Endothelial cell (in vitro differentiated cells): ENCODE measurements around the gene ZNF823. TPM values are rescaled to one million over a fixed set of nuclear protein-coding genes. Genes with fewer than 3 reads are reported as not detected.

Source experiments
- DNase-seq: peaks from one replicate; pipeline ENCODE4 v3.0.0; 2021; ENCODE audit warnings: low spot score
- H3K27ac Mint-ChIP-seq: one replicate; pipeline ENCODE4 v1.8.0; 2021; ENCODE audit warnings: mixed read lengths, inconsistent platforms; ENCODE audit not compliant: unreplicated experiment
- H3K27me3 Mint-ChIP-seq: one replicate; pipeline ENCODE4 v1.8.0; 2021; ENCODE audit warnings: mild to moderate bottlenecking, moderate library complexity, mixed read lengths, inconsistent platforms; ENCODE audit not compliant: unreplicated experiment
- H3K36me3 Mint-ChIP-seq: one replicate; pipeline ENCODE4 v1.8.0; 2021; ENCODE audit warnings: mild to moderate bottlenecking, low read depth, mixed read lengths, inconsistent platforms; ENCODE audit not compliant: unreplicated experiment
- H3K4me1 Mint-ChIP-seq: one replicate; pipeline ENCODE4 v1.8.0; 2021; ENCODE audit warnings: mild to moderate bottlenecking, mixed read lengths, inconsistent platforms; ENCODE audit not compliant: unreplicated experiment
- H3K4me3 Mint-ChIP-seq: one replicate; pipeline ENCODE4 v1.8.0; 2021; ENCODE audit warnings: mild to moderate bottlenecking, mixed read lengths, inconsistent platforms; ENCODE audit not compliant: unreplicated experiment
- H3K9me3 Mint-ChIP-seq: one replicate; pipeline ENCODE4 v1.8.0; 2021; ENCODE audit warnings: mixed read lengths, inconsistent platforms; ENCODE audit not compliant: unreplicated experiment
- long read RNA-seq: library from polyadenylated mRNA; unstranded; transcript quantifications from one replicate; pipeline ENCODE4 v2.0.0, GENCODE V29; 2020; ENCODE audit not compliant: unreplicated experiment
- total RNA-seq: library from RNA; stranded (reverse); fragmentation: NEBNext Ultra II Directional; extraction: Animal tissue kit (Norgen Biotek cat#: 25700); gene quantifications from one replicate; pipeline ENCODE4 v1.2.1, GENCODE V29; 2021; ENCODE audit not compliant: unreplicated experiment
- TF ChIP-seq, protein P1 (sequence below): fragments of 200-600 bp; sonication (generic); IDR thresholded peaks from one replicate; pipeline ENCODE4 v1.5.0; 2021; ENCODE audit warnings: antibody characterized with exemption; ENCODE audit not compliant: unreplicated experiment

ZNF823 gene
- total RNA-seq = 6.7 TPM
- long read RNA-seq, transcript ZNF823-201 (4 exons, 2,423 nt) = major isoform, 7 of 8 reads
- long read RNA-seq, partial matches to known transcripts = 0 of 8 reads
- long read RNA-seq, other reads (novel, unspliced or antisense) = 1 of 8 reads

DNA sequence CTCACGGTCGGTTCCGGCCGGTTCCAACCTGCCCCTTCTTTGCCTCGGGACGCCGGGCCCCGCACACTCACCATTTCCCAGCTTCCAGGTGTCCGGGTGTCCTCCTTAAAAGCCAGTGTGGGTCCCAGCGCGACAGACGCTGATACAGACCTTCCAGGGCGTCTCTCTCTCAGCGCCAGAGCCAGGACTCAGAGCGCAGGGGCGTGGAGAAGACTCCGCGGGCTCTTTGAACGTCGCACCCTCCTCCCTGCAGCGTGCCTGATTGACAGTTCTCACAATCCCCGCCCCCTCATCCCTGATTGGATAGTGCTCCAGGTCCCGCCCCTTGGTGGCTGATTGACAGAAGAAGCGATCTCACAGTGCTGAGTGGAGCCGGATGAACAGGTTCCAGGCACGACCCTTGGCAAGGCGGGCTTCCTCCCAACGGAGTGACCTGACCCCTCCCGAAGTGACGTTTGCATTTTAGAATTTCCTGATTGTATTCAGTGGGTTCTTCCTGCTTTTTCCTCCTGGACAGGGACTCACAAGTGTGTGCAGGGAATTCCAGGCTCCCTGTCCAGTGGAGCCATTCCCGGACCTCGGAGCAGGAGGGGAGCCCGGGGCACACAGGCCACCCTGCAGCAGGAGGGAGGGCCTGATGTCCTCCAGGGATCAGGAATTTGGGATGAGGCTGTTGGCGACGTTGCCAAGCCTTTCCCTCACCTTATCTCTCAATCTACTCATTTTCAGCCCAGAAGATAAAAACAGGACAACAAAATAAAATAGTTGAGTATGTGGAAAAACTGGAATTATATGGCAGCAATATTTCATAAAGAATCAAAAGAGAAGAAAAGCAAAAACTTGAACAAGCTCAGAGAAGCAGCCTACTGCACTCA, at the start of gene ZNF823:
Gene ZNF823 (minus strand): TSS at position 201 of the 875 bp plus-strand sequence. CDS start 127 bp downstream, at position 74.
- DNase-seq = peak; percentile 96
- peaks cover 4% of the 10 kb centered on the region for H3K4me1 Mint-ChIP-seq
- H3K27me3 Mint-ChIP-seq = peaks cover 4% of the 10 kb centered on the region
- H3K27ac Mint-ChIP-seq = peak within 1 kb of the TSS; percentile 90
- TF ChIP-seq, protein P1, sequence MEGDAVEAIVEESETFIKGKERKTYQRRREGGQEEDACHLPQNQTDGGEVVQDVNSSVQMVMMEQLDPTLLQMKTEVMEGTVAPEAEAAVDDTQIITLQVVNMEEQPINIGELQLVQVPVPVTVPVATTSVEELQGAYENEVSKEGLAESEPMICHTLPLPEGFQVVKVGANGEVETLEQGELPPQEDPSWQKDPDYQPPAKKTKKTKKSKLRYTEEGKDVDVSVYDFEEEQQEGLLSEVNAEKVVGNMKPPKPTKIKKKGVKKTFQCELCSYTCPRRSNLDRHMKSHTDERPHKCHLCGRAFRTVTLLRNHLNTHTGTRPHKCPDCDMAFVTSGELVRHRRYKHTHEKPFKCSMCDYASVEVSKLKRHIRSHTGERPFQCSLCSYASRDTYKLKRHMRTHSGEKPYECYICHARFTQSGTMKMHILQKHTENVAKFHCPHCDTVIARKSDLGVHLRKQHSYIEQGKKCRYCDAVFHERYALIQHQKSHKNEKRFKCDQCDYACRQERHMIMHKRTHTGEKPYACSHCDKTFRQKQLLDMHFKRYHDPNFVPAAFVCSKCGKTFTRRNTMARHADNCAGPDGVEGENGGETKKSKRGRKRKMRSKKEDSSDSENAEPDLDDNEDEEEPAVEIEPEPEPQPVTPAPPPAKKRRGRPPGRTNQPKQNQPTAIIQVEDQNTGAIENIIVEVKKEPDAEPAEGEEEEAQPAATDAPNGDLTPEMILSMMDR = no peak
- peaks cover 4% of the 10 kb centered on the region for H3K9me3 Mint-ChIP-seq
- no peaks in the 10 kb centered on the region for H3K36me3 Mint-ChIP-seq
- H3K4me3 Mint-ChIP-seq = peak within 1 kb of the TSS; percentile 99

DNA sequence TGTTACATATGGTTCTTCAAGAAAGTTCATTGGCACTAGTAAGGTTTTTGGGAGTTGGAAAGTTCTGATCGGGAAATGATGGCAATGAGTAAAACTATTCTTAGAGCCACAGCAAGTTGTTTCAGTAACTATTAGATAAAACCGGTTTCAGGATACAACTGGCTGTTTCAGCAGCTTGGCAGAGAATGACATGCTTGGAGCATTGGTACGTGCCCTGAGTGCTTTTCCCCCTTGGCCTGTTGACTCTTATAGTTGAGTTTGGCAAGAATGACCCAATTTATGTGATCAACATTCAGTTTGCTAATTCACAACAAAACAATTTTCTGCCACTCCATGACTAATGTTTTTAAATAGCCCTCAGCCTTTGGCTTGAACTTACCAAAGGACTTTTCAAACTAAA, 48.8 kb upstream of the ZNF823 start:
- Mint-ChIP-seq H3K27ac (no peak overlapping the region), H3K4me3 (no peak overlapping the region), H3K36me3 (peaks cover 3% of the 10 kb centered on the region), H3K27me3 (no peaks in the 10 kb centered on the region), H3K9me3 (peaks cover 4% of the 10 kb centered on the region), H3K4me1 (no peaks in the 10 kb centered on the region)
- TF ChIP-seq, protein P1 = no peak
- DNase-seq = no peak

DNA sequence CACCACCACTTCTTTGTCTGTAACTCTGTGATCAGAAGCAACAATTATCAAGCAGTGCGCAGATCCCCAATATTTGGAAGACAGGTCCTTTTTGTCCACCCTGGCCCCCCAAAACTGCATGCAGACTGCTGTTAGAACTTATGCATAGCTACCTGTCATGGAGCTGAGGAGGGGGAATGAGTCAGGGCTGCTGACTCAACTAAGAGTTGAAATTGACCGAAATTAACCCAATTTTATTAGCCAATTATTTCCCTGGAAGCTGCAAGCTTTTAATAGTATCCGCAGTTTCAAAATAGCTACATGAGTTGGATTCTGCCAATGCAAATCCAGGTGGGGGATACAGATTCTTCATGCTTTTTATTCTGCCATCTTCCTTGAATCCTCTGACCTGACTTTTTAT, 45.6 kb upstream of the ZNF823 start:
- H3K4me3 Mint-ChIP-seq = no peak overlapping the region
- H3K27ac Mint-ChIP-seq = no peak overlapping the region
- TF ChIP-seq, protein P1 = no peak
- H3K4me1 Mint-ChIP-seq = no peaks in the 10 kb centered on the region
- H3K36me3 Mint-ChIP-seq = peaks cover 3% of the 10 kb centered on the region
- DNase-seq = no peak
- H3K27me3 Mint-ChIP-seq = no peaks in the 10 kb centered on the region
- H3K9me3 Mint-ChIP-seq = peaks cover 4% of the 10 kb centered on the region

DNA sequence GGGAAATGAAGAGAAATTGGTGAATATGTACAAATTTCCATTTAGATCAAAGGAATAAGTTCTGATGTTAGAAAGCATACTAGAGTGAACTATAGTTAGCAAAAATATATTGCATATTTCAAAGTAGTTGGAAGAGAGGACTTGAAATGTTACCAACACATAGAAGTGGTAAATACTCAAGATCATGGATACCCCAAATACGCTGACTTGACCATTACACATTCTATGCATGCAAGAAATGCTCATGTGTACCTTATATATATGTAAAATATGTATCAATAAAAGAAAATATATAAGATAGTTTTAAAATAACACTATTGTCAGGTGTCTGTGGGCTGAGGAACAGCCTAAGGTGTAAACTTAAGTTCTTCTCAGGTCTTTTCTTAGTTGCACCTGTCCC, 45.0 kb upstream of the ZNF823 start:
- peaks cover 6% of the 10 kb centered on the region for H3K9me3 Mint-ChIP-seq
- no peak overlapping the region for H3K27ac Mint-ChIP-seq
- H3K4me1 Mint-ChIP-seq = no peaks in the 10 kb centered on the region
- no peaks in the 10 kb centered on the region for H3K27me3 Mint-ChIP-seq
- no peak for DNase-seq
- peaks cover 3% of the 10 kb centered on the region for H3K36me3 Mint-ChIP-seq
- TF ChIP-seq, protein P1 = no peak
- H3K4me3 Mint-ChIP-seq = no peak overlapping the region
